DND-41 (cell line): ENCODE measurements around the gene PDSS1.

Experiments
- CTCF ChIP-seq: IDR thresholded peaks from 2 replicates; pipeline ENCODE4 v1.5.1; 2012; ENCODE audit warnings: borderline replicate concordance, low read length, moderate library complexity, mild to moderate bottlenecking; ENCODE audit not compliant: poor library complexity, severe bottlenecking; ENCODE audit errors: extremely low read depth
- EZH2 ChIP-seq: IDR thresholded peaks from 3 replicates; pipeline ENCODE4 v1.6.1; 2012; ENCODE audit warnings: borderline replicate concordance, low read depth, mild to moderate bottlenecking, moderate library complexity, low read length, inconsistent platforms; ENCODE audit not compliant: severe bottlenecking

GRCh38 chr10:26773633-26774032 lies 76.1 kb downstream of the PDSS1 start:
- TF ChIP-seq CTCF (no peak), EZH2 (no peak)
